Fibroblast of lung (primary cell): ENCODE results near the gene FAM222B. TPM values are rescaled to one million over a fixed set of nuclear protein-coding genes. Genes with fewer than 3 reads are reported as not detected.

Experiments
- DNase-seq, 2 donors: peaks; one replicate each; pipeline versions ENCODE4 v3.0.0 to v3.0.0-alpha.2; 2010; ENCODE audit warnings: low read depth in 2 of 2
- H2AFZ ChIP-seq: 2 replicates; pipeline ENCODE4 v1.5.1; 2012; ENCODE audit warnings: low read length, control low read depth, inconsistent platforms
- H3K27ac ChIP-seq: 2 replicates; pipeline ENCODE4 v1.5.1; 2011; ENCODE audit warnings: low read length, control low read depth; ENCODE audit not compliant: insufficient read depth
- H3K27me3 ChIP-seq: 2 replicates; pipeline ENCODE4 v1.5.1; 2011; ENCODE audit warnings: mild to moderate bottlenecking, low read length; ENCODE audit not compliant: control insufficient read depth, insufficient read depth
- H3K36me3 ChIP-seq: 2 replicates; pipeline ENCODE4 v1.5.1; 2011; ENCODE audit warnings: low read length; ENCODE audit not compliant: control insufficient read depth, insufficient read depth
- H3K4me1 ChIP-seq: 2 replicates; pipeline ENCODE4 v1.5.1; 2011; ENCODE audit warnings: low read length; ENCODE audit not compliant: control insufficient read depth, insufficient read depth; ENCODE audit errors: extremely low read depth
- H3K4me2 ChIP-seq: 2 replicates; pipeline ENCODE4 v1.5.1; 2011; ENCODE audit warnings: low read length, control low read depth; ENCODE audit not compliant: insufficient read depth; ENCODE audit errors: extremely low read depth
- H3K4me3 ChIP-seq, 4 experiments: fragments of 200-600 bp in 1 of 4; sonication (generic) in 1 of 4; replicated peaks in 1 of 4; 2 replicates each; pipeline ENCODE4 v1.5.1; 2011 to 2016; ENCODE audit warnings: low read length in 4 of 4, low read depth in 3 of 4, mild to moderate bottlenecking in 3 of 4, control low read depth in 2 of 4, inconsistent platforms in 1 of 4, mixed read lengths in 1 of 4; ENCODE audit not compliant: insufficient read depth in 1 of 4; ENCODE audit errors: control extremely low read depth in 1 of 4
- H3K79me2 ChIP-seq: 2 replicates; pipeline ENCODE4 v1.5.1; 2012; ENCODE audit warnings: mild to moderate bottlenecking, low read length, inconsistent platforms; ENCODE audit not compliant: control insufficient read depth, insufficient read depth
- H3K9ac ChIP-seq: 2 replicates; pipeline ENCODE4 v1.5.1; 2011; ENCODE audit warnings: mild to moderate bottlenecking, low read length, control low read depth; ENCODE audit not compliant: insufficient read depth
- H3K9me3 ChIP-seq: 2 replicates; pipeline ENCODE4 v1.5.1; 2012; ENCODE audit warnings: low read depth, low read length; ENCODE audit not compliant: control insufficient read depth, insufficient read depth
- H4K20me1 ChIP-seq: 2 replicates; pipeline ENCODE4 v1.5.1; 2011; ENCODE audit warnings: low read length; ENCODE audit not compliant: control insufficient read depth, insufficient read depth; ENCODE audit errors: extremely low read depth
- CTCF ChIP-seq, 2 donors: IDR thresholded peaks in 1 of 2; conservative IDR thresholded peaks in 1 of 2; 1 replicate in 1 of 2; 2 replicates in 1 of 2; pipeline ENCODE4 v1.5.1; 2011 to 2012; ENCODE audit warnings: low read length in 2 of 2, control low read depth in 1 of 2, inconsistent platforms in 1 of 2, low read depth in 1 of 2, mild to moderate bottlenecking in 1 of 2
- EZH2 ChIP-seq: IDR thresholded peaks from 2 replicates; pipeline ENCODE4 v1.5.1; 2012; ENCODE audit warnings: low read length, control low read depth, mild to moderate bottlenecking; ENCODE audit errors: missing control alignments
- polyA plus RNA-seq, 2 donors: library from polyadenylated mRNA; depleted of rRNA in 1 of 2; stranded (reverse) in 1 of 2; unstranded in 1 of 2; fragments of >200 nt; gene quantifications; 2 replicates each; pipeline ENCODE4 v1.2.1, GENCODE V29; 2011 to 2012; ENCODE audit warnings: missing spikeins in 1 of 2
- total RNA-seq: library from RNA; depleted of rRNA; stranded (reverse); fragments of >200 nt; gene quantifications from 2 replicates; pipeline ENCODE4 v1.2.1, GENCODE V29; 2014

The FAM222B gene
- total and polyA plus RNA-seq, 2 donors (not counting 1 experiment from before 2014, with no cell fraction given), result 2.8 to 9.0 TPM

GRCh38 chr17:28818819-28819221, 23.8 kb downstream of the FAM222B start:
- TF ChIP-seq CTCF (conservative IDR thresholded peaks at IDR 0.05 in 1 of 2, IDR thresholded peaks at IDR 0.05 in 1 of 2; ENCODE audit: low read depth in 1 of 2, low read length in 2 of 2) (no peak), EZH2 (no peak)
- Histone ChIP-seq H3K27ac (no peak overlapping the region), H3K79me2 (peaks cover 3% of the 10 kb centered on the region), H3K4me1 (no peaks in the 10 kb centered on the region), H3K9ac (no peak overlapping the region), H3K9me3 (no peaks in the 10 kb centered on the region), H3K4me3 (no peak overlapping the region), H3K4me2 (no peak overlapping the region), H3K27me3 (no peaks in the 10 kb centered on the region), H4K20me1 (no peaks in the 10 kb centered on the region), H3K36me3 (no peaks in the 10 kb centered on the region), H2AFZ (no peak overlapping the region)
- no peak for DNase-seq

GRCh38 chr17:28816540-28816939, 26.1 kb downstream of the FAM222B start:
- H2AFZ ChIP-seq, result no peak overlapping the region
- H3K9me3 ChIP-seq, result no peaks in the 10 kb centered on the region
- DNase-seq, result no peak
- H3K27me3 ChIP-seq, result no peaks in the 10 kb centered on the region
- no peak overlapping the region for H3K4me2 ChIP-seq
- H3K9ac ChIP-seq, result no peak overlapping the region
- TF ChIP-seq EZH2, result no peak
- TF ChIP-seq CTCF (conservative IDR thresholded peaks at IDR 0.05 in 1 of 2, IDR thresholded peaks at IDR 0.05 in 1 of 2; ENCODE audit: low read depth in 1 of 2, low read length in 2 of 2), result no peak
- no peak overlapping the region for H3K4me3 ChIP-seq
- no peaks in the 10 kb centered on the region for H3K4me1 ChIP-seq
- H3K27ac ChIP-seq, result no peak overlapping the region
- H3K36me3 ChIP-seq, result no peaks in the 10 kb centered on the region
- H4K20me1 ChIP-seq, result no peaks in the 10 kb centered on the region
- H3K79me2 ChIP-seq, result peaks cover 10% of the 10 kb centered on the region

GRCh38 chr17:28812748-28813377, 29.7 kb downstream of the FAM222B start:
- Histone ChIP-seq H3K9ac (peak overlapping the region; percentile 89), H3K36me3 (no peaks in the 10 kb centered on the region), H4K20me1 (no peaks in the 10 kb centered on the region), H2AFZ (peak overlapping the region; percentile 69), H3K4me1 (peaks cover 12% of the 10 kb centered on the region), H3K27ac (peak overlapping the region; percentile 98), H3K27me3 (no peaks in the 10 kb centered on the region), H3K79me2 (peaks cover 21% of the 10 kb centered on the region), H3K4me3 (peak overlapping the region; percentile 79 to 97 (median 82)), H3K9me3 (no peaks in the 10 kb centered on the region), H3K4me2 (peak overlapping the region; percentile 79)
- peak; percentile 62 to 74 for DNase-seq
- TF ChIP-seq EZH2 (no peak), CTCF (conservative IDR thresholded peaks at IDR 0.05 in 1 of 2, IDR thresholded peaks at IDR 0.05 in 1 of 2; ENCODE audit: low read depth in 1 of 2, low read length in 2 of 2) (no peak)
